Right cardiac atrium (tissue), 5 donors: ENCODE data around the gene CDK4. TPM values are rescaled to one million over a fixed set of nuclear protein-coding genes. Genes with fewer than 3 reads are reported as not detected.
"Not testable (repeated sequence)": the region's sequence is repeated elsewhere in the genome, so short reads cannot be mapped to it uniquely, and the experiment has no call there.

Experiments
- ATAC-seq, 2 donors: fragments of 200-7000 bp; cut with Tn5 transposase; one replicate each; pipeline versions ENCODE4 v1.8.0 to v1.9.1; 2020; ENCODE audit warnings: moderate library complexity in 2 of 2, mild to moderate bottlenecking in 1 of 2
- DNase-seq, 3 donors: peaks; one replicate each; pipeline ENCODE4 v3.0.0-alpha.2; 2020
- H3K27ac ChIP-seq: one replicate; pipeline ENCODE4 v1.5.1; 2013; ENCODE audit warnings: mild to moderate bottlenecking, low read length, control low read depth, moderate library complexity
- H3K27me3 ChIP-seq: one replicate; pipeline ENCODE4 v1.6.1; 2013; ENCODE audit not compliant: control insufficient read depth, insufficient read depth
- H3K4me1 ChIP-seq: one replicate; pipeline ENCODE4 v1.6.1; 2013; ENCODE audit warnings: low read length; ENCODE audit not compliant: control insufficient read depth, insufficient read depth
- H3K4me3 ChIP-seq: one replicate; pipeline ENCODE4 v1.5.1; 2013; ENCODE audit warnings: low read length, control low read depth
- H3K9me3 ChIP-seq: one replicate; pipeline ENCODE4 v1.6.1; 2013; ENCODE audit warnings: low read length; ENCODE audit not compliant: control insufficient read depth
- WGBS: extraction: QIAGEN DNeasy Blood & Tissue Kit; methylation state at CpG from one replicate; pipeline ENCODE4 v1.1.7; 2013; 5-methylcytosine and 5-hydroxymethylcytosine counted together
- intact Hi-C, 4 donors: fragments of 100-400 bp; cut with DNase I; formaldehyde crosslinking; loops; one replicate each; pipeline versions ENCODE4 v1.11.0 to v1.14.0; 2022 to 2023
- polyA plus RNA-seq: library from polyadenylated mRNA; stranded (reverse); fragments of 200-250 nt; gene quantifications from one replicate; pipeline ENCODE4 v1.2.3, GENCODE V29; 2013
- total RNA-seq, 4 donors: library from RNA; stranded (reverse); fragmentation: NEBNext Ultra II Directional; extraction: Animal tissue kit (Norgen Biotek cat#: 25700); gene quantifications; one replicate each; pipeline ENCODE4 v1.2.1, GENCODE V29; 2021
- donor health status: healthy with polysubstance abuse.
- donor health status: DM: no; HTN: yes; CAD: no.
- donor health status: DM: no; HTN: no; CAD: no.
- donor health status: DM: no; HTN: yes; CAD: no; lungs with severe emphysema.
- donor health status: DM: yes; HTN: yes; CAD: no.

The CDK4 gene
- total and polyA plus RNA-seq, 5 donors = 29.7 to 53.9 (median 53.2) TPM

DNA sequence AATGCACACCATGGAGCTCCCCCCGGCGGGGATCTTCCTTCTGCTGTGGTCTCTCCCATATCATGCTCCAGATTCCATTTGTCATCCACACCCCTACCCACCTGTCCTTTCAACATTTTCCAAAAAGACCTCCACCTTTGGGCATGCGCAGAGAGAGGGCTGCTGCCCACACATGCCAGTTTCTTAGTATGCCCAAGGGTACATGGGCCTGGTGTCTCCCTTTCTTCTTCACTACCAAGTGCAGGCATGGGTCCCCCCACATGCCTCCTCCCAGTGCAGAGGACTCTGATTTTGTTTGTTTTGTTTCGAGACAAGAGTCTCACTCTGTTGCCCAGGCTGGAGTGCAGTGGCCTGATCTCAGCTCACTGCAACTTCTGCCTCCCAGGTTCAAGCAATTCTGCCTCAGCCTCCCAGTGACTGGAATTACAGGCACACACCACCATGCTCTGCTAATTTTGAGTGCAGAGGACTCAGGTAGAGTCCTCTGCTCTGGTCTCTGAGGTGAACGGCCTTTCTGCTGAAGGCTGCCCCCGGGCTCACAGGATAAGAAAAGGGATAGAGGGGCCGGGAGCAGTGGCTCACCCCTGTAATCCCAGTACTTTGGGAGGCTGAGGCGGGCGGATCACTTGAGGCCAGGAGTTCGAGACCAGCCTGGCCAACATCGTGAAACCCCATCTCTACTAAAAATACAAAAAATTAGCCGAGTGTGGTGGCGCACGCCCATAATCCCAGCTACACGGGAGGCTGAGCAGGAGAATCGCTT, 30.1 kb downstream of the CDK4 start:
- H3K4me3 ChIP-seq, ATAC-seq, H3K27me3 ChIP-seq, DNase-seq, H3K9me3 ChIP-seq, intact Hi-C loops, H3K4me1 ChIP-seq, H3K27ac ChIP-seq: not testable (repeated sequence)
- 93% methylated on average over 16 of the region's 16 CpGs for WGBS

DNA sequence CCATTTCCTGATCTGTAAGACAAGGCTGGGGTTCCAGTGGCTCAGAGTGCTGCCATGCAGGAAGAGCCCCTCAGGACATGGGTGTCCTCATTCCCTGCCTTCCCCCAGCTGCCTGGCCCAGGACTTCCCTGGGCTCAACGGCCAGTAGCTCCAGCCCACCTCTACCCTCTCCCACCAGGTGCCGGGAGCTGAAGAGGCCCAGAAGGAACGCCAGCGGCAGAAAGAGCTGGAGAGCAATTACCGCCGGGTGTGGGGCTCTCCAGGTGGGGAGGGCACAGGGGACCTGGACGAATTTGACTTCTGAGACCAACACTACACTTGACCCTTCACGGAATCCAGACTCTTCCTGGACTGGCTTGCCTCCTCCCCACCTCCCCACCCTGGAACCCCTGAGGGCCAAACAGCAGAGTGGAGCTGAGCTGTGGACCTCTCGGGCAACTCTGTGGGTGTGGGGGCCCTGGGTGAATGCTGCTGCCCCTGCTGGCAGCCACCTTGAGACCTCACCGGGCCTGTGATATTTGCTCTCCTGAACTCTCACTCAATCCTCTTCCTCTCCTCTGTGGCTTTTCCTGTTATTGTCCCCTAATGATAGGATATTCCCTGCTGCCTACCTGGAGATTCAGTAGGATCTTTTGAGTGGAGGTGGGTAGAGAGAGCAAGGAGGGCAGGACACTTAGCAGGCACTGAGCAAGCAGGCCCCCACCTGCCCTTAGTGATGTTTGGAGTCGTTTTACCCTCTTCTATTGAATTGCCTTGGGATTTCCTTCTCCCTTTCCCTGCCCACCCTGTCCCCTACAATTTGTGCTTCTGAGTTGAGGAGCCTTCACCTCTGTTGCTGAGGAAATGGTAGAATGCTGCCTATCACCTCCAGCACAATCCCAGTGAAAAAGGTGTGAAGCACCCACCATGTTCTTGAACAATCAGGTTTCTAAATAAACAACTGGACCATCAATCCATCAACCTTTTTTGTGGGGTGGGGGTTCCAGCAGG, 31.2 kb downstream of the CDK4 start:
- Histone ChIP-seq H3K4me3 (no peak overlapping the region), H3K27ac (no peak overlapping the region), H3K4me1 (no peaks in the 10 kb centered on the region), H3K9me3 (no peaks in the 10 kb centered on the region), H3K27me3 (no peaks in the 10 kb centered on the region)
- WGBS = 82% methylated on average over 11 of the region's 11 CpGs
- intact Hi-C loops = no loop called here
- DNase-seq (no peak), ATAC-seq (peak in 1 of 2 donors; percentile 14)

DNA sequence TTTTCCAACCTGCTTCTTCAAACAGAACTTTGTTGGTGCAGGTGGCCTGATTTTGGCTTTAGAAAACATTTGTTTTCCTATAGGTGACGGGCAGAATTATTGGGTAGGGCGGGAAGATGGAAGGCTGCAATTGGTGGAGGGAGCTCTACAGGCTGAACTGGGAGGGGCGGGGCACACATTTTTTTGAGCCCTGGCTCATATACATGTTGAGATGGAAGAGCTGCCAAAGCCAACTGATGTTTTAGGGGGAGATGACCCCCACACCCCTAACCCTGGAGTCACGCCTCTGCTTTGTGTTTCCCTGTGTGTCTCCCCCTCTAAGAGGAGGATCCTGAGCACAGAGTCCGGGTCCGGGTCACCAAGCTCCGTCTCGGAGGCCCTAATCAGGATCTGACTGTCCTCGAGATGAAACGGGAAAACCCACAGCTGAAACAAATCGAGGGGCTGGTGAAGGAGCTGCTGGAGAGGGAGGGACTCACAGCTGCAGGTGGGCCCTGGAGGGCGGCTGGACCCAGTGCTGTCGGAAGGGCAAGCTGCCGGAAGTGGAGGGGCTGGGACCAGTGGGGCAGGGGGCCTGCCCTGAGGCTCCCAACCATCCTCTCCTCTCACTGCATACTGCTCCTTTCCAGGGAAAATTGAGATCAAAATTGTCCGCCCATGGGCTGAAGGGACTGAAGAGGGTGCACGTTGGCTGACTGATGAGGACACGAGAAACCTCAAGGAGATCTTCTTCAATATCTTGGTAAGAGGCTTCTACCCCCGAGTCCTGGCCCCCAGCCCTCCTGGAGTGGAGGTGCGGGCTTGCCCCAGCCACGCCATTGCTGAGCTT, 32.1 kb downstream of the CDK4 start:
- ATAC-seq = no peak

DNA sequence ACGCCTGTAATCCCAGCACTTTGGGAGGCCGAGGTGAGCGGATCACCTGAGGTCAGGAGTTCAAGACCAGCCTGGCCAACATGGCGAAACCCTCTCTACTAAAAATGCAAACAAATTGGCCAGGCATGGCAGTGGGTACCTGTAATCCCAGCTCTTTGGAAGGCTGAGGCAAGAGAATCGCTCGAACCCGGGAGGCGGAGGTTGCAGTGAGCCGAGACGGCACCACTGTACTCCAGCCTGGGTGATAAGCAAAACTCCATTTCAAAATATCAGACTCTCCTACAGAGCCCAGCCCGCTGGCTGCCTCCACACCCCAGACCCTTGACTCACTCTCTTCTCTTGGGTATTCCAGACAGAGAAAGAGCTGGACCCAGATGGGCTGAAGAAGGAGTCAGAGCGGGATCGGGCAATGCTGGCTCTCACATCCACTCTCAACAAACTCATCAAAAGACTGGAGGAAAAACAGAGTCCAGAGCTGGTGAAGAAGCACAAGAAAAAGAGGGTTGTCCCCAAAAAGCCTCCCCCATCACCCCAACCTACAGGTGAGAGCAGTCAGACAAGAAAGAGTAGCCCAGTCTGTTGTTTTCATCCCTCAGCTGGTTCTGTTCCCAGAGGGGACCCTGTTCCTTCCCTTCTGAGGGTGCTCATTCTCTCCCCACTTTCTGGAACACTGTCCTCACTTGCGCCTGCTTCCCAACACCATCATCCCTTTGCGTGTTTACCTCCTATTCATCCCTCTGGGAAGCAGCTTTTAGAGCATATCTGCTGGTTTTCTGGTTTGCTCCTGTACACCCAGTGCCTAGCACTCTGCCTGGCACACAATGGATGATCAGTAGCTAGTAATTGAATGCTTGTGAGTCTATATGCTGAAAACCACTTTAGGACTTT, 33.2 kb downstream of the CDK4 start:
- intact Hi-C loops = no loop called here
- Histone ChIP-seq H3K4me1 (no peaks in the 10 kb centered on the region), H3K4me3 (no peak overlapping the region), H3K27ac (no peak overlapping the region), H3K27me3 (no peaks in the 10 kb centered on the region), H3K9me3 (no peaks in the 10 kb centered on the region)
- DNase-seq (no peak), ATAC-seq (no peak)
- WGBS = 96% methylated on average over 15 of the region's 15 CpGs

More for the DNA sequence above, 32.1 kb downstream of the CDK4 start:
- H3K27ac ChIP-seq = no peak overlapping the region
- H3K4me1 ChIP-seq = no peaks in the 10 kb centered on the region
- H3K4me3 ChIP-seq = no peak overlapping the region
- H3K27me3 ChIP-seq = no peaks in the 10 kb centered on the region
- DNase-seq = no peak
- H3K9me3 ChIP-seq = no peaks in the 10 kb centered on the region
- intact Hi-C loops = no loop called here
- WGBS = 91% methylated on average over 20 of the region's 20 CpGs

DNA sequence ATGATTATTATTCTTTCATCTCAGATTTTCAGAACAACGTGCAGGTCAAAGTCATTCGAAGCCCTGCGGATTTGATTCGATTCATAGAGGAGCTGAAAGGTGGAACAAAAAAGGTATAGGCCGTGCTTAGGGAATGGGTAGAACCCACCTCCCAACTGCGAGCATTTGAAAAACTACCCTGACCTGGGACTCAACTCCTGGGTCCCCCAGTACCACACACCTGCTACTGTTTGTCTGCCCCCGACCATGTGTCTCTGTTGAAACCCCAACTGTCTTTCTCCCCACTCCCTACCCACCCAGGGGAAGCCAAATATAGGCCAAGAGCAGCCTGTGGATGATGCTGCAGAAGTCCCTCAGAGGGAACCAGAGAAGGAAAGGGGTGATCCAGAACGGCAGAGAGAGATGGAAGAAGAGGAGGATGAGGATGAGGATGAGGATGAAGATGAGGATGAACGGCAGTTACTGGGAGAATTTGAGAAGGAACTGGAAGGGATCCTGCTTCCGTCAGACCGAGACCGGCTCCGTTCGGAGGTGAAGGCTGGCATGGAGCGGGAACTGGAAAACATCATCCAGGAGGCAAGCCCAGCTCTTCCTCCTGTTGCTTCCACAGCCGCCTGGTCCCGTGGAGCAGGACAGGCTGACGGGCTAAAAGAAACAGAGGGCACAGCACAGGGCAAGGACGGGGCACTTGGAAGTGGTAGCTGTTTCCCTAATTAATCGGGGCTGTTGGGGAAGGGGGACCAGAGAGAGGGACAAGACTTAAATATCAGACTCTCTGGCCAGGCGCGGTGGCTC, 34.1 kb downstream of the CDK4 start:
- no peaks in the 10 kb centered on the region for H3K27me3 ChIP-seq
- intact Hi-C loops = no loop called here
- no peak for DNase-seq
- no peak overlapping the region for H3K27ac ChIP-seq
- 96% methylated on average over 22 of the region's 22 CpGs for WGBS
- no peaks in the 10 kb centered on the region for H3K4me1 ChIP-seq
- no peaks in the 10 kb centered on the region for H3K9me3 ChIP-seq
- H3K4me3 ChIP-seq = no peak overlapping the region
- ATAC-seq = no peak

DNA sequence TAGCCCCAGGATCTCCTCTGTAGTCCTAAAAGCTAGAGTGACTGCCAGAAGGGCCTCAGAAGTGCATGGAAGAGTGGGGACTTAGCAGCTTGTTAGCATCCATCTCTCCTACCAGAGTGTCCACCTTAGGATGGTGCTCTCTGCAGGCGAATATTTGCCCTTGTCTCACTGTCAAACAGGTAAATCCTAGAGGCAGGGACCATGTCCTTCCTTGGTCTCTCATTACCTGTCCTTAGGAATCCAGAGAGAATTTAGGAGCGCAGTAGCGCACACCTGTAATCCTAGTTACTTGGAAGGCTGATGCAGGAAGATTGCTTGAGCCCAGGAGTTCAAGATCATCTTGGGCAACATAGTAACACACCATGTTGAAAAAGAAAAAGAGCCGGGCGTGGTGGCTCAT, 35.0 kb downstream of the CDK4 start:
- no peaks in the 10 kb centered on the region for H3K27me3 ChIP-seq
- H3K4me3 ChIP-seq = no peak overlapping the region
- WGBS = 96% methylated on average over 5 of the region's 5 CpGs
- H3K9me3 ChIP-seq = no peaks in the 10 kb centered on the region
- intact Hi-C loops = no loop called here
- no peak for ATAC-seq
- no peak overlapping the region for H3K27ac ChIP-seq
- DNase-seq = no peak
- H3K4me1 ChIP-seq = no peaks in the 10 kb centered on the region

DNA sequence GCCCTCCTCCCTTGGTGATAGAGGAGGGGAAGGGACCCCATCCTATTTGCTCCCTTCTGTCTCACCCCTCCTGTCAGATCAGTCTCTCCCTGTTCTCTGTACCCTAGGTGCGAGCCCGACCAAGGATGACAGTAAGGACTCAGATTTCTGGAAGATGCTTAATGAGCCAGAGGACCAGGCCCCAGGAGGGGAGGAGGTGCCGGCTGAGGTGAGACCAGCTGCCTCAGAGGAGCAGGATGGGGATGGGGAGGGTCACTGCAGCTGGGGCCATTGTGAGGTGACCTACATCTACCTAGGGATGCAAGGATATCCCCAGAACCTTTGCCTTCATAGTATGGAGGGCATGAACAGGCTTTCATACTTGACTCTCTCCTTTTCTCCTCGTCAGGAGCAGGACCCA, 35.8 kb downstream of the CDK4 start:
- no peaks in the 10 kb centered on the region for H3K27me3 ChIP-seq
- DNase-seq (no peak), ATAC-seq (no peak)
- intact Hi-C loops = no loop called here
- no peak overlapping the region for H3K4me3 ChIP-seq
- no peaks in the 10 kb centered on the region for H3K4me1 ChIP-seq
- no peaks in the 10 kb centered on the region for H3K9me3 ChIP-seq
- H3K27ac ChIP-seq = no peak overlapping the region
- whole genome bisulfite sequencing = 95% methylated on average over 4 of the region's 4 CpGs

DNA sequence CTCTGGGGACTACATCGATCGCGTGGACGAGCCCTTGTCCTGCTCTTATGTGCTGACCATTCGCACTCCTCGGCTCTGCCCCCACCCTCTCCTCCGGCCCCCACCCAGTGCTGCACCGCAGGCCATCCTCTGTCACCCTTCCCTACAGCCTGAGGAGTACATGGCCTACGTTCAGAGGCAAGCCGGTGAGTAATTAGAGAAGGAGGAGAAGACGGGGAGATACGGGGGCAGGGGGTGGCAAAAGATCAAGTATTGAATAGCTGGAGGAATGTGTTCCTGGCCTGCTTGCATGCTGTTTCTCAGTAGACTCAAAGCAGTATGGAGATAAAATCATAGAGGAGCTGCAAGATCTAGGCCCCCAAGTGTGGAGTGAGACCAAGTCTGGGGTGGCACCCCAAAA, 36.3 kb downstream of the CDK4 start:
- 95% methylated on average over 12 of the region's 12 CpGs for WGBS
- H3K27ac ChIP-seq = no peak overlapping the region
- H3K4me3 ChIP-seq = no peak overlapping the region
- H3K27me3 ChIP-seq = no peaks in the 10 kb centered on the region
- DNase-seq (no peak), ATAC-seq (no peak)
- intact Hi-C loops = no loop called here
- no peaks in the 10 kb centered on the region for H3K9me3 ChIP-seq
- H3K4me1 ChIP-seq = no peaks in the 10 kb centered on the region

DNA sequence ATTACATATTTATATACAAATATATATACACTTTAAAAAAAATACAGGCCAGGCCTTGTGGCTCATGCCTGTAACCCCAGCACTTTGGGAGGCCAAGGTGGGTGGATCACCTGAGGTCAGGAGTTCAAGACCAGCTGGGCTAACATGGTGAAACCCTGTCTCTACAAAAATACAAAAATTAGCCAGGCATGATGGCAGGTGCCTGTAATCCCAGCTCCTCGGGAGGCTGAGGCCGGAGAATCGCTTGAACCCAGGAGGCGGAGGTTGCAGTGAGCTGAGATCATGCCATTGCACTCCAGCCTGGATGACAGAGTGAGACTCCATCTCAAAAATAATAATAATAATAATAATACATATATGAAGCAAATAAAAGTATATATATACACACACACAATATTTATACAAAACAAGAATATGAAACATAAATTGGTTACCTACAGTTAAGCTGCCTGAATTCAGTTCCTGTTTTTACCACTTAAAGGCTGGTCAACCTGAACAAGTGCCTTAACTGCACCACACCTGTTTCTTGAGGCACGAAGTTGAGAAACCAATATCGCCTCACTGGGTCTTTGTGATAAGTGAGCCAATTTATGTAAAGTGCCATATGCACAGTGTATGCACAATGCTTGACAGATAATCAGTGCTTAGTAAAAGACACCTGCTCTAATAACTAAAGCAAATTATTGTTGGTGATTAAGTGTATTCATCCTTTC, 36.9 kb downstream of the CDK4 start:
- DNase-seq, H3K9me3 ChIP-seq, intact Hi-C loops, H3K4me3 ChIP-seq, H3K4me1 ChIP-seq, ATAC-seq, H3K27me3 ChIP-seq, H3K27ac ChIP-seq: not testable (repeated sequence)
- 97% methylated on average over 6 of the region's 6 CpGs for WGBS
